Epithelial cell of proximal tubule (primary cell): ENCODE results near the gene APP. TPM values are rescaled to one million over a fixed set of nuclear protein-coding genes. Genes with fewer than 3 reads are reported as not detected.

Experiments
- DNase-seq: peaks from one replicate; pipeline ENCODE4 v3.0.0-alpha.2; 2011; ENCODE audit warnings: low read depth
- H3K4me3 ChIP-seq: 2 replicates; pipeline ENCODE4 v1.5.1; 2011; ENCODE audit warnings: low read depth, mild to moderate bottlenecking, low read length
- total RNA-seq: library from RNA; depleted of rRNA; stranded (reverse); fragments of >200 nt; gene quantifications from 2 replicates; pipeline ENCODE4 v1.2.3, GENCODE V29; 2015
- TF ChIP-seq, protein P1 (sequence below): conservative IDR thresholded peaks from 2 replicates; pipeline ENCODE4 v1.5.1; 2012; ENCODE audit warnings: low read depth, mild to moderate bottlenecking, low read length

APP gene
- total RNA-seq, 1 donor from 2014 or later = 510 TPM

DNA sequence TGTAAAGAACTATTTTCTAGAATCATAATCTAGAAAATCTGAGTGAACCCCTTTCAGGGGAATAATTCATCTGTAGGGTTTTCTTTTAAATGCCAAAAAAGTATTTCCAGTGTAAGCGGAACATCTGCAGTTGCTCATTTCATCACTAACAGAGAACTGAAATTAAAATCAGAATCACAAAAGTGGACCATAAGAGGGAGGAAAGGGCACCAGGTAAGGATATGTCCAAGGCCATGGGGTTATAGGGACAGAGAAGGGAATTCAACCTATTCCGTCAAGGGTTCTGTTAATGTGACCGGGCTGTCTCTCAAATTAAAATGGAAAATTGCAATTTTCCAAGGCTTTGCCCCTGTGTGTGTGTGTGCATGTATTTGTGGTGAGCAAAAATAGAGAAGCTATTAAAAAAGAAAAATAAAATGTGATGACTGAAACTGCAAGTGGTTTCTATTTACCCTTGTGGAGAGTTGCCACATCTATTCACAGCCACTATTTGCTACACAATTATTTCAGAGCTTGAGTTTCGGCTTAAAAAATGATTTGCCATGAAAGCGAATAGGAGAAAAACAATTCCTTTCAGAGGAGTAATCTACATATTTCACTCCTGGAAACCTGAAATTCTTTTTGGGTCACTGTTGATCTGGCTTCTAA lies 53.1 kb downstream of the APP start:
- no peak overlapping the region for H3K4me3 ChIP-seq
- DNase-seq = no peak
- TF ChIP-seq, protein P1, sequence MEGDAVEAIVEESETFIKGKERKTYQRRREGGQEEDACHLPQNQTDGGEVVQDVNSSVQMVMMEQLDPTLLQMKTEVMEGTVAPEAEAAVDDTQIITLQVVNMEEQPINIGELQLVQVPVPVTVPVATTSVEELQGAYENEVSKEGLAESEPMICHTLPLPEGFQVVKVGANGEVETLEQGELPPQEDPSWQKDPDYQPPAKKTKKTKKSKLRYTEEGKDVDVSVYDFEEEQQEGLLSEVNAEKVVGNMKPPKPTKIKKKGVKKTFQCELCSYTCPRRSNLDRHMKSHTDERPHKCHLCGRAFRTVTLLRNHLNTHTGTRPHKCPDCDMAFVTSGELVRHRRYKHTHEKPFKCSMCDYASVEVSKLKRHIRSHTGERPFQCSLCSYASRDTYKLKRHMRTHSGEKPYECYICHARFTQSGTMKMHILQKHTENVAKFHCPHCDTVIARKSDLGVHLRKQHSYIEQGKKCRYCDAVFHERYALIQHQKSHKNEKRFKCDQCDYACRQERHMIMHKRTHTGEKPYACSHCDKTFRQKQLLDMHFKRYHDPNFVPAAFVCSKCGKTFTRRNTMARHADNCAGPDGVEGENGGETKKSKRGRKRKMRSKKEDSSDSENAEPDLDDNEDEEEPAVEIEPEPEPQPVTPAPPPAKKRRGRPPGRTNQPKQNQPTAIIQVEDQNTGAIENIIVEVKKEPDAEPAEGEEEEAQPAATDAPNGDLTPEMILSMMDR = no peak

DNA sequence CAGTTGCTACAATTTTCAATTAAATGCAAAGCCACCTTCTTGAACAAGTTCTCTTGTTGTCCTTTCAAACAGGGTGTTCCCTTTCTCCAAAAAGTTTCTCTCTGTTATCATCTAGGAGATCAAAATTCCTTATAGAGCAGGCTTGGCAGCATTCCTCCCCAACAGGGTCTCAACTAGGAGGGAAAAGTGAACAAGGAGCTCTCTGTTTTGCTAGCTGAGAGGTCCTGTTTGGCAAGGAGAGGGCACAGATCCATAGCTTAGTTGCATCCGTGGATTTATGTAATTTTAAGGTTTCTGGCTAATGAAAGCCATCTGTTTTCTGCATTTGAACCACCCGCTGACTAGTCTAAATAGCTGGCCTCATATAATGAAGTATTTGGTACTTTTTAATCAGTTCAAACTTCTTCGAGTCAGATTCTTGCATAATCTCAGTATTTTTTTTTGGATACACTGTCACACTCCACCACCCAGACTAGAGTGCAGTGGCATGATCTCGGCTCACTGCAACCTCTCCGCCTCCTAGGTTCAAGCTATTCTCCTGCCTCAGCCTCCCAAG lies 54.0 kb downstream of the APP start:
- no peak overlapping the region for H3K4me3 ChIP-seq
- no peak for DNase-seq
- TF ChIP-seq, protein P1 = no peak

DNA sequence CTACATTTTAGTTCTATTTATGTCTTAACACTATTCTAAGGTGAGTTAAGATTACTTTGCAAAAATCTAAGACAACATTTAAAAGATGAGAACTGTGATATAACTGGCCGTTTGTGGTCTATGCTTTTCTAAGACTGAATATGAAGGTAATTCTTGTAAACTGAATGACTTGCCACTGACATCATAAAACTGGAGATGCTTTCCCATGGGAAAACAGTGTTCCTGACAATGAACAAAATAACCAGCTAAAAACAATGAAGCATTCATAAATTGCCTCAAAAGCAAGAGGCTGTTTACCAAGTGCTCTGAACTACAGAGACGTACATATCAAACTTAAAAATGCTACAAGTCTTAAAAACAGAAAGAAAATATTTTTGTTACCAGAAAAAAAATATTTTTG lies 54.7 kb downstream of the APP start:
- TF ChIP-seq, protein P1 = no peak
- no peak for DNase-seq
- H3K4me3 ChIP-seq = no peak overlapping the region

DNA sequence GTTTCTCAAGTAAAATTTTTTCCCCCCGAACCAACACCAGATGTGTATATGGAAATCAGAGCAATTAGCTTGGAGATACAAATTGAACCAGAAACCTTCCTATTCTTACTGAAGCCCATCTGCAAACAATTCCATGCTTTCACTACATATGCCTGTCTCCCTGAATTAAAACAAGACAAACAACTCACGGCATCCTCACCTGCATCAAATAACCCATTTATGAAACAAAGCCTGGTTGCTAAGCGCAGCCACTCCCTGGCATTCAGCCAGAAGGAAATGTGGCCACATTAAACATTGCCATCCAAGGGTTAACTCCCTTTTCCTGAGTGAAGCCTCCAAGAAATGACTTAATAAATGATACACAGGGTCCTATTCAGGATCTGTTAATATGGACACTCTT lies 55.3 kb downstream of the APP start:
- TF ChIP-seq, protein P1 = no peak
- H3K4me3 ChIP-seq = no peak overlapping the region
- DNase-seq = no peak

DNA sequence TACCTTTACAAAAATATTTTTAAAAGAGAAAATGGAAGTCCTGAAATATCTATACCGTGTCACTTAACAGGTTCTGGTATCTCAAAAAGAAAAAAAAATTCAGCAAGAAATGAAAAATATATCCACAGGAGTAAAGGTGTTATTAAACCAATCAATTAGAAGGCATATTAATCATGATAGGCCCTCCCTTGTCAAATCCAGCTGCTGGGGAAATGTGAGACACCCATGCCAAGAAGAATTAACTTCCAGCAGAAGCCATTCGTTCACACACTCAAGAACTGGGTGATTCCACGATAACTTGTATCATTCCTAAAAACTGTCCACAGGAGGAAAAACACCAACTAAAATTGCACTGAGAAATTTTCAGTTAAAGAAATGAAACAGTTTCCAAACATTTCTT lies 57.6 kb downstream of the APP start:
- TF ChIP-seq, protein P1 = no peak
- no peak for DNase-seq
- no peak overlapping the region for H3K4me3 ChIP-seq

DNA sequence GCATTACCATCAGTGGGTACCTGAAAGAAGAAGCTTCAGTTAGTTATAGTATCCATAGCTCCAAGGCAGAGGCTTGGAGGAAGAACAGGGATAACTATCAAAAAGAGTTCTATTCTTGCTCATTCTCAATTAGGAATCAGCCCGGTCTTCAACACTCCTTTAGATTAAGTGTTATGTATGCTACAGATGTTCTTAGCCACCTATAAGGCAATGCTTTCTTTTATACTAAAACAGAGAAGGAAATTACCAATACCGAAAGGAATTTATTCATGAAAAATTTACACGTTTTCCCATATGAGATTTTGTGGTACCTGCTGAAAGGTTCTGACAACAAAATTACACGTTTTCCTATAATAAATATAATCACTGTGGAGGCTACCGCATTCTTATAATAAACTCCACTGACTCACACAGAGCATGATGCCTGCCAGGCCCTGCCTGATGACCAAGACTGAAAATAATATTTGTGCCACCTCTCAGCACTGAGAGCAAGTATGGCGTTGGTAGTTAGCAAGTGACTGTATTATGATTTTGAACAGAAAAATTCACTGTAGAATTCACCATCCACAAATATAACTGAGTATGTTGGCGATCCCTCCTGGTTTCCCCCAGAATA lies 58.3 kb downstream of the APP start:
- H3K4me3 ChIP-seq = no peak overlapping the region
- TF ChIP-seq, protein P1 = no peak
- no peak for DNase-seq
